Neural cell (in vitro differentiated cells): ENCODE measurements around the gene DIPK1C. TPM values are rescaled to one million over a fixed set of nuclear protein-coding genes. Genes with fewer than 3 reads are reported as not detected.

Experiments used
- H2AFZ ChIP-seq: fragments of 200-600, 300-800 bp; sonication (generic), shearing (Covaris generic); 2 replicates; pipeline ENCODE4 v1.6.0; 2014; ENCODE audit warnings: low read depth, mild to moderate bottlenecking, antibody characterized with exemption, low read length, moderate library complexity
- H3F3A ChIP-seq: fragments of 200-600 bp; shearing (Covaris generic); 2 replicates; pipeline ENCODE4 v1.6.1; 2016; ENCODE audit warnings: mild to moderate bottlenecking, moderate library complexity, mixed read lengths, antibody characterized with exemption, low read length; ENCODE audit not compliant: insufficient read depth, poor library complexity, severe bottlenecking
- H3K27ac ChIP-seq: fragments of 200-600, 300-800 bp; sonication (generic), shearing (Covaris generic); 2 replicates; pipeline ENCODE4 v1.5.1; 2014; ENCODE audit warnings: mild to moderate bottlenecking, low read length, moderate library complexity
- H3K27me3 ChIP-seq: fragments of 300-800, 200-600 bp; sonication (generic), shearing (Covaris generic); 2 replicates; pipeline ENCODE4 v1.6.0; 2014; ENCODE audit warnings: mild to moderate bottlenecking, low read depth, low read length, moderate library complexity; ENCODE audit not compliant: insufficient read depth
- H3K36me3 ChIP-seq: fragments of 300-800, 200-600 bp; sonication (generic), shearing (Covaris generic); 2 replicates; pipeline ENCODE4 v1.5.1; 2014; ENCODE audit warnings: mild to moderate bottlenecking, antibody characterized with exemption, low read length, moderate library complexity; ENCODE audit not compliant: insufficient read depth
- H3K4me2 ChIP-seq: fragments of 300-800, 200-600 bp; sonication (generic), shearing (Covaris generic); 2 replicates; pipeline ENCODE4 v1.6.0; 2014; ENCODE audit warnings: mild to moderate bottlenecking, low read length
- H3K4me3 ChIP-seq: fragments of 300-800, 200-600 bp; sonication (generic), shearing (Covaris generic); 2 replicates; pipeline ENCODE4 v1.5.1; 2014; ENCODE audit warnings: mild to moderate bottlenecking, low read length, moderate library complexity
- H3K79me2 ChIP-seq: fragments of 200-600 bp; shearing (Covaris generic); replicated peaks from 2 replicates; pipeline ENCODE4 v1.6.0; 2014; ENCODE audit warnings: mild to moderate bottlenecking, low read length, moderate library complexity; ENCODE audit not compliant: insufficient read depth
- H3K9ac ChIP-seq: fragments of 300-800, 200-600 bp; sonication (generic), shearing (Covaris generic); 2 replicates; pipeline ENCODE4 v1.6.1; 2016; ENCODE audit warnings: mild to moderate bottlenecking, low read length, mixed read lengths
- H3K9me2 ChIP-seq: fragments of 200-600 bp; shearing (Covaris generic); 2 replicates; pipeline ENCODE4 v1.6.1; 2016; ENCODE audit warnings: mild to moderate bottlenecking, low read length, mixed read lengths; ENCODE audit not compliant: insufficient read depth
- H3K9me3 ChIP-seq: fragments of 200-600, 300-800 bp; sonication (generic), shearing (Covaris generic); 2 replicates; pipeline ENCODE4 v1.6.1; 2016; ENCODE audit warnings: mild to moderate bottlenecking, mixed run types, low read length, moderate library complexity, mixed read lengths
- H4K20me1 ChIP-seq: fragments of 200-600 bp; shearing (Covaris generic); 2 replicates; pipeline ENCODE4 v1.6.1; 2016; ENCODE audit warnings: mild to moderate bottlenecking, mixed run types; ENCODE audit not compliant: insufficient read depth
- CTCF ChIP-seq: fragments of 450-650 bp; IDR thresholded peaks from 2 replicates; pipeline ENCODE4 v1.5.1; 2014; ENCODE audit warnings: antibody characterized with exemption, mild to moderate bottlenecking, moderate library complexity; ENCODE audit not compliant: poor library complexity, severe bottlenecking
- EP300 ChIP-seq: fragments of 450-650 bp; conservative IDR thresholded peaks from 2 replicates; pipeline ENCODE4 v1.6.1; 2014; ENCODE audit warnings: antibody characterized with exemption, mild to moderate bottlenecking, moderate library complexity; ENCODE audit not compliant: poor library complexity, severe bottlenecking
- EZH2 ChIP-seq: fragments of 200-600, 300-800 bp; shearing (Covaris generic), sonication (generic); IDR thresholded peaks from 2 replicates; pipeline ENCODE4 v1.6.1; 2014; ENCODE audit warnings: antibody characterized with exemption, low read length, borderline replicate concordance, mild to moderate bottlenecking; ENCODE audit not compliant: insufficient read depth, poor library complexity, severe bottlenecking
- MXI1 ChIP-seq: fragments of 450-650 bp; conservative IDR thresholded peaks from 2 replicates; pipeline ENCODE4 v1.6.1; 2014; ENCODE audit warnings: antibody characterized with exemption, mild to moderate bottlenecking; ENCODE audit not compliant: poor library complexity, severe bottlenecking
- POLR2AphosphoS5 ChIP-seq: IDR thresholded peaks from 2 replicates; pipeline ENCODE4 v1.6.1; 2012
- RAD21 ChIP-seq: fragments of 450-650 bp; conservative IDR thresholded peaks from 2 replicates; pipeline ENCODE4 v1.6.1; 2014; ENCODE audit warnings: antibody characterized with exemption, mild to moderate bottlenecking, moderate library complexity
- REST ChIP-seq: IDR thresholded peaks from 2 replicates; pipeline ENCODE4 v1.6.1; 2012; ENCODE audit warnings: borderline replicate concordance
- SMC3 ChIP-seq: fragments of 450-650 bp; conservative IDR thresholded peaks from 2 replicates; pipeline ENCODE4 v1.6.1; 2014; ENCODE audit warnings: antibody characterized with exemption, mild to moderate bottlenecking, moderate library complexity; ENCODE audit not compliant: poor library complexity
- TAF1 ChIP-seq: IDR thresholded peaks from 2 replicates; pipeline ENCODE4 v1.6.1; 2012; ENCODE audit warnings: low read depth
- polyA plus RNA-seq: library from polyadenylated mRNA; depleted of rRNA; stranded (reverse); fragments of >200 nt; gene quantifications from 2 replicates; pipeline ENCODE4 v1.2.3, GENCODE V29; 2014

The DIPK1C gene
- polyA plus RNA-seq, 1 donor from 2014 or later = not detected

GRCh38 chr18:74420481-74420880, 36.6 kb downstream of the DIPK1C start:
- TF ChIP-seq CTCF (no peak), RAD21 (no peak), MXI1 (no peak), SMC3 (no peak), POLR2AphosphoS5 (no peak), EZH2 (no peak), TAF1 (no peak), REST (no peak), EP300 (no peak)
- Histone ChIP-seq H2AFZ (no peak overlapping the region), H3K9me3 (no peaks in the 10 kb centered on the region)

GRCh38 chr18:74419761-74420160, 37.3 kb downstream of the DIPK1C start:
- H3K27me3 ChIP-seq = no peaks in the 10 kb centered on the region
- H3K9me3 ChIP-seq = no peaks in the 10 kb centered on the region
- no peaks in the 10 kb centered on the region for H3K9me2 ChIP-seq
- H3K9ac ChIP-seq = no peak overlapping the region
- no peaks in the 10 kb centered on the region for H3K36me3 ChIP-seq
- no peak overlapping the region for H3K27ac ChIP-seq
- no peak overlapping the region for H3K4me3 ChIP-seq
- H3F3A ChIP-seq = no peaks in the 10 kb centered on the region
- H2AFZ ChIP-seq = no peak overlapping the region
- H3K79me2 ChIP-seq = no peaks in the 10 kb centered on the region
- TF ChIP-seq TAF1 = no peak
- TF ChIP-seq EZH2 = no peak
- TF ChIP-seq CTCF = no peak
- TF ChIP-seq SMC3 = no peak
- TF ChIP-seq EP300 = no peak
- TF ChIP-seq MXI1 = no peak
- no peak for TF ChIP-seq RAD21
- TF ChIP-seq POLR2AphosphoS5 = no peak
- TF ChIP-seq REST = no peak
- H4K20me1 ChIP-seq = no peaks in the 10 kb centered on the region
- H3K4me2 ChIP-seq = no peak overlapping the region

More at GRCh38 chr18:74420481-74420880, 36.6 kb downstream of the DIPK1C start:
- Histone ChIP-seq H3K4me2 (no peak overlapping the region), H3K9ac (no peak overlapping the region), H3K4me3 (no peak overlapping the region), H3F3A (no peaks in the 10 kb centered on the region), H3K27me3 (no peaks in the 10 kb centered on the region), H3K36me3 (no peaks in the 10 kb centered on the region), H4K20me1 (no peaks in the 10 kb centered on the region), H3K79me2 (no peaks in the 10 kb centered on the region), H3K9me2 (no peaks in the 10 kb centered on the region), H3K27ac (no peak overlapping the region)
